Measurements from ENCODE around the gene PCDHA7.
"Not testable (repeated sequence)": the region's sequence is repeated elsewhere in the genome, so short reads cannot be mapped to it uniquely, and the experiment has no call there.

The PCDHA7 gene

GRCh38 chr5:140823475-140823874, 10.6 kb upstream of the PCDHA7 start:
- no peak for DNase-seq (ENCODE audit: low spot score)

GRCh38 chr5:140827704-140828361, 6.2 kb upstream of the PCDHA7 start, which contains the start of gene PCDHA6:
TSS of gene PCDHA6 (plus strand) at chr5:140827960. CDS start at chr5:140828092, 132 bp downstream.
- no peak for DNase-seq (ENCODE audit: low spot score)

- DNase-seq (ENCODE audit: low spot score) = no peak
Measured at GRCh38 chr5:140828362-140828737, 5.7 kb upstream of the PCDHA7 start.

GRCh38 chr5:140829511-140830501, 4.3 kb upstream of the PCDHA7 start:
- DNase-seq (ENCODE audit: low spot score) = not testable (repeated sequence)

- not testable (repeated sequence) for DNase-seq (ENCODE audit: low spot score)
Measured at GRCh38 chr5:140834439-140835008, 455 bp downstream of the PCDHA7 start.

- DNase-seq (ENCODE audit: low spot score) = no peak
Measured at GRCh38 chr5:140835622-140836510, 1.8 kb downstream of the PCDHA7 start.

GRCh38 chr5:140840978-140841962, 7.2 kb downstream of the PCDHA7 start, which contains the start of gene PCDHA8:
TSS of gene PCDHA8 (plus strand) at chr5:140841187. CDS start at chr5:140841322, 135 bp downstream.
- peak; percentile 32 for DNase-seq (ENCODE audit: low spot score)

- no peak for DNase-seq (ENCODE audit: low spot score)
Measured at GRCh38 chr5:140842798-140843733, 9.0 kb downstream of the PCDHA7 start.

GRCh38 chr5:140848139-140849102, 14.4 kb downstream of the PCDHA7 start, which contains the start of gene PCDHA9:
TSS of gene PCDHA9 (plus strand) at chr5:140848382. CDS start at chr5:140848496, 114 bp downstream.
- DNase-seq (ENCODE audit: low spot score) = not testable (repeated sequence)

GRCh38 chr5:140849831-140850634, 16.0 kb downstream of the PCDHA7 start:
- not testable (repeated sequence) for DNase-seq (ENCODE audit: low spot score)

- DNase-seq (ENCODE audit: low spot score) = no peak
Measured at GRCh38 chr5:140855772-140856674, 22.0 kb downstream of the PCDHA7 start, which contains the start of gene PCDHA10. TSS of gene PCDHA10 (plus strand) at chr5:140855897. CDS start at chr5:140856049, 152 bp downstream.

- DNase-seq (ENCODE audit: low spot score) = no peak
Measured at GRCh38 chr5:140857177-140857986, 23.3 kb downstream of the PCDHA7 start.

- no peak for DNase-seq (ENCODE audit: low spot score)
Measured at GRCh38 chr5:140857987-140858240, 23.8 kb downstream of the PCDHA7 start.

GRCh38 chr5:140862441-140863295, 28.6 kb downstream of the PCDHA7 start:
- DNase-seq (ENCODE audit: low spot score) = no peak

Measured in SW480 (cell line).